OCI-LY3 (cell line): ENCODE results near the gene ANK3.

Experiments
- CTCF ChIP-seq: fragments of 200-600, 300-600 bp; sonication (generic); IDR thresholded peaks from 2 replicates; pipeline ENCODE4 v1.5.1; 2014; ENCODE audit warnings: antibody characterized with exemption, low read length, low read depth
- EZH2phosphoT487 ChIP-seq: fragments of 200-600 bp; shearing (Covaris generic); IDR thresholded peaks from 2 replicates; pipeline ENCODE4 v1.6.1; 2018; ENCODE audit warnings: antibody characterized with exemption, mixed run types, low read depth

GRCh38 chr10:60073397-60073780, 316.3 kb downstream of the ANK3 start:
- no peak for TF ChIP-seq CTCF
- no peak for TF ChIP-seq EZH2phosphoT487
